ENCODE results near the gene NCKAP5.

DNA sequence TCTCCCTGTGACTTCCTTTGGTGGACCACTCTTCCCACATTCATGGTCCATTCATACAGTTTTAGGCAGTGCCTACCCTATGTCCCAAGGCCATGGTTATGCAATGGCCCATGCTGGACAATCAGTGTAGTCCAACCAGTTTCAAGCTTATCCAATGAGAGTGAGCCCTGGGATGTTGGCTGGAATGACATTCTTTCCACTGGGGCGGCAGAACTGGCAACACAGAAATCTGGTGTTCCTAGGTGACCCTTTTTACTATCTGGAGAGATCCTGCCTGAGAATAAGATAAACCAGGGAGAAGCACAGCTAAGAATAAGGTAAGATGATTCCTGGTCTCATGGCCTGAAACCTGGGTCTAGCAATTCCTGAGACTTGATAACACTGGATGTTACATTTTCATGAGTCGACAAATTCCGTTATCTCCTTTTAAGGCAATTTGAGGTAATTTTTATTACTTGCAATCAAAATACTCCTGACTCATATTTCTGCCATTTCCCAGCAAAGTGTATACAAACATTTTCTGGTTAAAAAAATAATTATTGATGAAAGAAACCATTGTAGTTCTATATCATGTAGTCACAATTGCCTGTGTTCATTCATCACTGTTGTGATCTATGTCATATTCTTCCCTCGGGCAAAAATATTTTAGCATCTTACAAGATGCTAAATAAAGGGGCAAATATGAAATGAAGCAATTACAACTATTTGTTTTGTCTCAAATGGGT lies 626.8 kb downstream of the NCKAP5 start:
- no peak for TF ChIP-seq ZNF274 (IDR thresholded peaks at IDR 0.05; ENCODE audit: low read depth, low read length)
- TF ChIP-seq YY1 (IDR thresholded peaks at IDR 0.05; ENCODE audit: insufficient read depth, insufficient read length), result no peak
- no peak for TF ChIP-seq SUZ12 (IDR thresholded peaks at IDR 0.05; ENCODE audit: extremely low read depth, insufficient read depth, insufficient read length)

Measured in NT2/D1 (cell line).